Measurements from ENCODE around the gene EFNB2.
A peak's percentile ranks its signal among the peaks of the same experiment; 100 is the strongest.

The EFNB2 gene

DNA sequence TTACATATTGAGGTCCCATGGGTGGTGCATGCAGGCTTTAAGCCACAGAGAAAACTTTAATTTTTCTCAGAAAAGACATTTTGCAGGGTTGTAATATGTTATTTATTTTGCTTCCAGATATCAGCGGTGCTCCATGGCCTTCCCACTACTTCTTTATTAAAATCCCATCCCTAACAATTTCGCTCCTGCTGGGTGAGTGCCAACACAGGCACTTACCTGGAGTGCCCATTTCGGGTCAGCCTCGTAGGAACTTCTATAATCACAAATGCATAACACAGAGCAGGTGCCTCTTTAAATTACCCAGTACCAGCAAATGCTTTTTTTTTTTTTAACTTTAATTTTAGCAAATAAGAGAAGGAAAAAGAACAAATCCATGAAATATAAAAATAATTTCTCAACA, 86.4 kb downstream of the EFNB2 start:
- Histone ChIP-seq H2BK120ac (ENCODE audit: insufficient read depth, low read length, poor library complexity) (no peak overlapping the region), H3K4me3 (ENCODE audit: low read depth, low read length) (no peak overlapping the region), H3K27ac (ENCODE audit: low read depth, low read length) (no peak overlapping the region), H2BK12ac (ENCODE audit: low read length) (no peak overlapping the region), H3K18ac (ENCODE audit: low read length) (no peak overlapping the region), H3K79me1 (ENCODE audit: low read length) (no peaks in the 10 kb centered on the region), H3K36me3 (ENCODE audit: control insufficient read depth in 1 of 2, insufficient read depth in 2 of 2, low read length in 2 of 2) (no peaks in the 10 kb centered on the region), H3K27me3 (ENCODE audit: insufficient read depth, low read length) (no peaks in the 10 kb centered on the region), H3K79me2 (ENCODE audit: control insufficient read depth, insufficient read depth, low read length, poor library complexity) (no peaks in the 10 kb centered on the region), H3K9ac (ENCODE audit: low read length) (no peak overlapping the region), H2AFZ (ENCODE audit: insufficient read depth, low read length, poor library complexity) (no peak overlapping the region), H3K14ac (ENCODE audit: low read length) (no peak overlapping the region), H3K4me2 (ENCODE audit: low read length) (no peak overlapping the region), H2AK5ac (ENCODE audit: low read length) (no peak overlapping the region), H3K4ac (ENCODE audit: low read depth, low read length) (no peak overlapping the region), H3K9me3 (ENCODE audit: insufficient read depth, low read depth, low read length) (no peaks in the 10 kb centered on the region), H4K8ac (ENCODE audit: low read depth, low read length) (no peak overlapping the region), H3K4me1 (ENCODE audit: control insufficient read depth in 1 of 2, insufficient read depth in 2 of 2, low read length in 2 of 2) (no peaks in the 10 kb centered on the region), H4K12ac (ENCODE audit: low read depth, low read length) (no peak overlapping the region), H4K91ac (ENCODE audit: low read depth, low read length) (no peak overlapping the region), H2BK5ac (ENCODE audit: low read depth, low read length, poor library complexity) (no peak overlapping the region), H3K23ac (ENCODE audit: low read length) (no peak overlapping the region)
- WGBS (ENCODE audit: extremely low coverage, insufficient coverage, insufficient read length), result no CpG with 5 or more reads among the region's 4 CpGs
- no peak for DNase-seq

GRCh38 chr13:106445996-106446395, 89.5 kb downstream of the EFNB2 start:
- Histone ChIP-seq H4K91ac (ENCODE audit: low read depth, low read length) (no peak overlapping the region), H3K18ac (ENCODE audit: low read length) (no peak overlapping the region), H3K9ac (ENCODE audit: low read length) (no peak overlapping the region), H3K79me1 (ENCODE audit: low read length) (no peaks in the 10 kb centered on the region), H3K4me1 (ENCODE audit: control insufficient read depth in 1 of 2, insufficient read depth in 2 of 2, low read length in 2 of 2) (no peaks in the 10 kb centered on the region), H3K4me2 (ENCODE audit: low read length) (no peak overlapping the region), H3K27me3 (ENCODE audit: insufficient read depth, low read length) (no peaks in the 10 kb centered on the region), H3K36me3 (ENCODE audit: control insufficient read depth in 1 of 2, insufficient read depth in 2 of 2, low read length in 2 of 2) (no peaks in the 10 kb centered on the region), H3K23ac (ENCODE audit: low read length) (no peak overlapping the region), H2AK5ac (ENCODE audit: low read length) (no peak overlapping the region), H2BK5ac (ENCODE audit: low read depth, low read length, poor library complexity) (no peak overlapping the region), H3K9me3 (ENCODE audit: insufficient read depth, low read depth, low read length) (no peaks in the 10 kb centered on the region), H2BK12ac (ENCODE audit: low read length) (no peak overlapping the region), H3K14ac (ENCODE audit: low read length) (no peak overlapping the region), H3K79me2 (ENCODE audit: control insufficient read depth, insufficient read depth, low read length, poor library complexity) (no peaks in the 10 kb centered on the region), H3K4me3 (ENCODE audit: low read depth, low read length) (no peak overlapping the region), H3K27ac (ENCODE audit: low read depth, low read length) (no peak overlapping the region), H3K4ac (ENCODE audit: low read depth, low read length) (no peak overlapping the region), H2BK120ac (ENCODE audit: insufficient read depth, low read length, poor library complexity) (no peak overlapping the region), H4K8ac (ENCODE audit: low read depth, low read length) (no peak overlapping the region), H4K12ac (ENCODE audit: low read depth, low read length) (no peak overlapping the region), H2AFZ (ENCODE audit: insufficient read depth, low read length, poor library complexity) (no peak overlapping the region)
- no CpG with 5 or more reads among the region's 4 CpGs for WGBS (ENCODE audit: extremely low coverage, insufficient coverage, insufficient read length)
- DNase-seq, result no peak

DNA sequence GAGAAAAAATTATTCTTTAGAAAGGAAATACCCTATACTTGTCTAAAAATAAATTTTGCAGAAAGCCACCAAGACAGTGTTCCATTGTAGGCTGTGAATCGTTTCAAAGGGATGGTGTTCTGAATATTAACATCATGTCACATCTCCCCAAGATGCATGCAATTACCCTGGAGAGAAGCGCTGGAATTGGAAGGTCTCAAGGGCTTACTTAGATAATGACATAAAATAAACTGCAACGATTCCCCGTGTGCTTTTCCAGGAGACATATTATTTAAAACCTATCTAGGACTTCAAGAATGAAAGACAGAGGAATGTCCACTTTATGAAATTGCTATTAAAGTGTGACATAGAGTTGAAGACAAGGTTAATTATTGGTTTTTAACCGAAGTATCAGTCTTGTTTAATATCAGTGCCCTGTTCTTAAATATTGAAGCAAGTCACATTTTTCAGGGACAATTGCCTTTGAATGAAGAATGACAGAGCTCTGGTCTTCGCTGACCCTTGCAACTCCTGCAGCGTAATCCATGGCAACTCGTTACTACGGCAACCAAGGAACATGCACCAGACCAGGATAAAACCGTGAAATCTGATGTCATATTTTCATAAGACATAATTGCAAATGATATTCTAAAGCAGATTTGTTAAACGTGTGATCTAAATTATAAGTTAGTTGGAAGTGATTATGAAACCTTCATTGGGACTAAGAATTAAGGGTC, 91.7 kb downstream of the EFNB2 start:
- WGBS (ENCODE audit: extremely low coverage, insufficient coverage, insufficient read length), result no CpG with 5 or more reads among the region's 11 CpGs
- Histone ChIP-seq H2AK5ac (ENCODE audit: low read length) (no peak overlapping the region), H4K91ac (ENCODE audit: low read depth, low read length) (no peak overlapping the region), H3K79me2 (ENCODE audit: control insufficient read depth, insufficient read depth, low read length, poor library complexity) (no peaks in the 10 kb centered on the region), H4K8ac (ENCODE audit: low read depth, low read length) (no peak overlapping the region), H3K4ac (ENCODE audit: low read depth, low read length) (no peak overlapping the region), H2BK12ac (ENCODE audit: low read length) (no peak overlapping the region), H3K79me1 (ENCODE audit: low read length) (no peaks in the 10 kb centered on the region), H2BK5ac (ENCODE audit: low read depth, low read length, poor library complexity) (no peak overlapping the region), H3K18ac (ENCODE audit: low read length) (no peak overlapping the region), H2BK120ac (ENCODE audit: insufficient read depth, low read length, poor library complexity) (no peak overlapping the region), H2AFZ (ENCODE audit: insufficient read depth, low read length, poor library complexity) (no peak overlapping the region), H3K9ac (ENCODE audit: low read length) (no peak overlapping the region), H3K9me3 (ENCODE audit: insufficient read depth, low read depth, low read length) (no peaks in the 10 kb centered on the region), H3K4me1 (ENCODE audit: control insufficient read depth in 1 of 2, insufficient read depth in 2 of 2, low read length in 2 of 2) (peaks cover 0 to 3% of the 10 kb centered on the region in 2 experiments), H4K12ac (ENCODE audit: low read depth, low read length) (no peak overlapping the region), H3K23ac (ENCODE audit: low read length) (no peak overlapping the region), H3K27ac (ENCODE audit: low read depth, low read length) (no peak overlapping the region), H3K14ac (ENCODE audit: low read length) (no peak overlapping the region), H3K4me3 (ENCODE audit: low read depth, low read length) (no peak overlapping the region), H3K27me3 (ENCODE audit: insufficient read depth, low read length) (no peaks in the 10 kb centered on the region), H3K36me3 (ENCODE audit: control insufficient read depth in 1 of 2, insufficient read depth in 2 of 2, low read length in 2 of 2) (no peaks in the 10 kb centered on the region), H3K4me2 (ENCODE audit: low read length) (no peak overlapping the region)
- peak in 1 of 2 donors; percentile 25 for DNase-seq

GRCh38 chr13:106440866-106441265, 94.6 kb downstream of the EFNB2 start:
- Histone ChIP-seq H2BK5ac (ENCODE audit: low read depth, low read length, poor library complexity) (no peak overlapping the region), H2BK12ac (ENCODE audit: low read length) (no peak overlapping the region), H3K18ac (ENCODE audit: low read length) (no peak overlapping the region), H3K4me3 (ENCODE audit: low read depth, low read length) (no peak overlapping the region), H3K4me1 (ENCODE audit: control insufficient read depth in 1 of 2, insufficient read depth in 2 of 2, low read length in 2 of 2) (peaks cover 2 to 8% of the 10 kb centered on the region in 2 experiments), H3K9ac (ENCODE audit: low read length) (no peak overlapping the region), H4K91ac (ENCODE audit: low read depth, low read length) (no peak overlapping the region), H2AFZ (ENCODE audit: insufficient read depth, low read length, poor library complexity) (no peak overlapping the region), H3K79me2 (ENCODE audit: control insufficient read depth, insufficient read depth, low read length, poor library complexity) (no peaks in the 10 kb centered on the region), H3K4ac (ENCODE audit: low read depth, low read length) (no peak overlapping the region), H2BK120ac (ENCODE audit: insufficient read depth, low read length, poor library complexity) (no peak overlapping the region), H4K8ac (ENCODE audit: low read depth, low read length) (no peak overlapping the region), H3K14ac (ENCODE audit: low read length) (no peak overlapping the region), H3K4me2 (ENCODE audit: low read length) (no peak overlapping the region), H2AK5ac (ENCODE audit: low read length) (no peak overlapping the region), H3K27me3 (ENCODE audit: insufficient read depth, low read length) (no peaks in the 10 kb centered on the region), H3K9me3 (ENCODE audit: insufficient read depth, low read depth, low read length) (no peaks in the 10 kb centered on the region), H3K23ac (ENCODE audit: low read length) (no peak overlapping the region), H3K27ac (ENCODE audit: low read depth, low read length) (no peak overlapping the region), H3K36me3 (ENCODE audit: control insufficient read depth in 1 of 2, insufficient read depth in 2 of 2, low read length in 2 of 2) (no peaks in the 10 kb centered on the region), H4K12ac (ENCODE audit: low read depth, low read length) (no peak overlapping the region), H3K79me1 (ENCODE audit: low read length) (no peaks in the 10 kb centered on the region)
- no CpG with 5 or more reads among the region's 2 CpGs for WGBS (ENCODE audit: extremely low coverage, insufficient coverage, insufficient read length)
- DNase-seq, result no peak

Measured in trophoblast cell (in vitro differentiated cells and primary cell).